Embryonic facial prominence (tissue), 1 donor: ENCODE measurements around the gene FAM83G.
"Not testable (repeated sequence)": the region's sequence is repeated elsewhere in the genome, so short reads cannot be mapped to it uniquely, and the experiment has no call there.

Source experiments
- DNase-seq: peaks from one replicate; pipeline ENCODE4 v3.0.0-alpha.2; 2016; ENCODE audit errors: extremely low spot score

FAM83G gene

GRCh38 chr17:18954321-18954720 lies 50.2 kb downstream of the FAM83G start:
- DNase-seq: no peak

GRCh38 chr17:18953231-18953728 lies 51.3 kb downstream of the FAM83G start:
- DNase-seq: no peak

GRCh38 chr17:18951941-18952842 lies 52.4 kb downstream of the FAM83G start, which contains the start of gene SLC5A10:
Gene SLC5A10 (plus strand): TSS chr17:18952165. CDS start chr17:18952206, 41 bp downstream.
- DNase-seq: no peak

- no peak for DNase-seq
These were observed 53.3 kb downstream of the FAM83G start for GRCh38 chr17:18950944-18951905.

GRCh38 chr17:18950346-18950745 lies 54.2 kb downstream of the FAM83G start:
- DNase-seq: no peak

- no peak for DNase-seq
These were observed 55.0 kb downstream of the FAM83G start for GRCh38 chr17:18949566-18949965.

- no peak for DNase-seq
These were observed 56.0 kb downstream of the FAM83G start for GRCh38 chr17:18948476-18949006.

GRCh38 chr17:18947866-18948265 lies 56.7 kb downstream of the FAM83G start:
- no peak for DNase-seq

GRCh38 chr17:18946536-18946935 lies 58.0 kb downstream of the FAM83G start:
- DNase-seq: no peak

- no peak for DNase-seq
These were observed 59.9 kb downstream of the FAM83G start for GRCh38 chr17:18944646-18945045.

- DNase-seq: no peak
These were observed 65.9 kb downstream of the FAM83G start for GRCh38 chr17:18938692-18939023.

GRCh38 chr17:18937981-18938691 lies 66.4 kb downstream of the FAM83G start:
- no peak for DNase-seq

GRCh38 chr17:18933102-18934058 lies 71.2 kb downstream of the FAM83G start:
- DNase-seq: no peak

- no peak for DNase-seq
These were observed 72.1 kb downstream of the FAM83G start for GRCh38 chr17:18932360-18933055.

- DNase-seq: no peak
These were observed 75.9 kb downstream of the FAM83G start for GRCh38 chr17:18928628-18929125.

- DNase-seq: no peak
These were observed 79.4 kb downstream of the FAM83G start for GRCh38 chr17:18925187-18925586.

GRCh38 chr17:18922596-18922995 lies 82.0 kb downstream of the FAM83G start:
- DNase-seq: not testable (repeated sequence)

GRCh38 chr17:18921912-18922451 lies 82.6 kb downstream of the FAM83G start:
- DNase-seq: no peak

- no peak for DNase-seq
These were observed 83.1 kb downstream of the FAM83G start for GRCh38 chr17:18921485-18921884.
